Caco-2 (cell line): ENCODE data around the gene ZNF79. TPM values are rescaled to one million over a fixed set of nuclear protein-coding genes. Genes with fewer than 3 reads are reported as not detected.
A peak's percentile ranks its signal among the peaks of the same experiment; 100 is the strongest.

Experiments used
- BruUV-seq: library from RNA; stranded (reverse); fragments of 400-500 nt; replicated peaks from 2 replicates; lab custom pipeline; 2021; lab: Mats Ljungman, UMichigan
- CTCF ChIA-PET: fragments of 300-600 bp; sonication (Branson Sonifier 250); formaldehyde crosslinking; loops from one replicate; lab custom pipeline; 2022; ENCODE audit warnings: antibody characterized with exemption; lab: Charles Lee
- POLR2A ChIA-PET: fragments of 300-600 bp; sonication (Branson Sonifier 250); formaldehyde crosslinking; loops from one replicate; lab custom pipeline; 2022; ENCODE audit warnings: antibody characterized with exemption; lab: Charles Lee
- DNase-seq, 2 experiments: peaks; one replicate each; pipeline versions ENCODE4 v3.0.0 to v3.0.0-alpha.2; 2020 to 2022
- H3K27me3 ChIP-seq: replicated peaks from 2 replicates; pipeline ENCODE4 v1.6.0; 2011; ENCODE audit warnings: low read length; ENCODE audit not compliant: control insufficient read depth, insufficient read depth
- H3K36me3 ChIP-seq: 2 replicates; pipeline ENCODE4 v1.5.1; 2011; ENCODE audit warnings: low read length; ENCODE audit not compliant: control insufficient read depth, insufficient read depth
- H3K4me1 ChIP-seq: fragments of 250-450 bp; sonication (Bioruptor Pico); 2 replicates; pipeline ENCODE4 v1.5.1; 2020; ENCODE audit warnings: mild to moderate bottlenecking
- H3K4me3 ChIP-seq: 2 replicates; pipeline ENCODE4 v1.5.1; 2011; ENCODE audit warnings: low read depth, mild to moderate bottlenecking, control low read depth, low read length
- H3K9me3 ChIP-seq: fragments of 250-450 bp; sonication (Bioruptor Pico); 2 replicates; pipeline ENCODE4 v1.5.1; 2020; ENCODE audit warnings: mild to moderate bottlenecking, moderate library complexity
- H3K27ac Mint-ChIP-seq: one replicate; pipeline ENCODE4 v1.8.0; 2022; ENCODE audit warnings: mixed read lengths; ENCODE audit not compliant: unreplicated experiment
- H3K27me3 Mint-ChIP-seq: one replicate; pipeline ENCODE4 v1.8.0; 2022; ENCODE audit warnings: mixed read lengths; ENCODE audit not compliant: insufficient read depth, unreplicated experiment
- H3K36me3 Mint-ChIP-seq: one replicate; pipeline ENCODE4 v1.8.0; 2022; ENCODE audit warnings: mild to moderate bottlenecking, mixed read lengths; ENCODE audit not compliant: insufficient read depth, unreplicated experiment
- H3K4me1 Mint-ChIP-seq: one replicate; pipeline ENCODE4 v1.8.0; 2022; ENCODE audit warnings: low read depth, mixed read lengths; ENCODE audit not compliant: unreplicated experiment
- H3K4me3 Mint-ChIP-seq: one replicate; pipeline ENCODE4 v1.8.0; 2022; ENCODE audit warnings: mild to moderate bottlenecking, moderate library complexity, mixed read lengths; ENCODE audit not compliant: unreplicated experiment
- H3K9me3 Mint-ChIP-seq: one replicate; pipeline ENCODE4 v1.8.0; 2022; ENCODE audit warnings: mixed read lengths; ENCODE audit not compliant: unreplicated experiment
- CTCF ChIP-seq, 2 experiments: fragments of 200-600 bp in 1 of 2; IDR thresholded peaks; 1 replicate in 1 of 2; 2 replicates in 1 of 2; pipeline versions ENCODE4 v1.5.1 to v1.8.0; 2011 to 2022; ENCODE audit warnings: antibody characterized with exemption in 1 of 2, control low read depth in 1 of 2, inconsistent platforms in 1 of 2, low read depth in 1 of 2, low read length in 1 of 2, mild to moderate bottlenecking in 1 of 2, moderate library complexity in 1 of 2; ENCODE audit not compliant: insufficient read depth in 1 of 2, severe bottlenecking in 1 of 2, unreplicated experiment in 1 of 2
- intact Hi-C: fragments of 100-400 bp; cut with micrococcal nuclease; formaldehyde crosslinking; loops from one replicate; pipeline ENCODE4 v1.10.0; 2022; ENCODE audit not compliant: unreplicated experiment
- total RNA-seq: library from RNA; stranded (reverse); gene quantifications from 2 replicates; pipeline ENCODE4 v1.2.3, GENCODE V29; 2022

Gene ZNF79
- total RNA-seq, 1 experiment from 2014 or later: 9.2 TPM

GRCh38 chr9:127451858-127452656 lies 27.9 kb downstream of the ZNF79 start:
- DNase-seq: peak; percentile 74 to 75
- H3K4me3 ChIP-seq: peak overlapping the region; percentile 79
- intact Hi-C loops: loop anchor here (1.0 kb wide), 1 partner anchor 28 kb away; the partner anchor contains the start of gene ZNF79
- no peaks in the 10 kb centered on the region for H3K27me3 ChIP-seq
- H3K9me3 ChIP-seq: no peaks in the 10 kb centered on the region
- peak overlapping the region; percentile 95 for H3K4me3 Mint-ChIP-seq
- POLR2A ChIA-PET: interaction anchor here (0.6 to 2.0 kb wide), 9 partner anchors 28 to 1499 kb away, joined by 3 to 9 read pairs (median 4); partner anchors contain the start of genes SLC2A8 and ZNF79
- no peak for TF ChIP-seq CTCF (IDR thresholded peaks at IDR 0.05; ENCODE audit: insufficient read depth in 1 of 2, low read depth in 1 of 2, low read length in 1 of 2, severe bottlenecking in 1 of 2, unreplicated experiment in 1 of 2)
- peaks cover 18% of the 10 kb centered on the region for H3K4me1 Mint-ChIP-seq
- no peaks in the 10 kb centered on the region for H3K9me3 Mint-ChIP-seq
- peak overlapping the region; percentile 98 for H3K27ac Mint-ChIP-seq
- peaks cover 7% of the 10 kb centered on the region for H3K36me3 ChIP-seq
- BruUV-seq: TSS peak; percentile 56
- peaks cover 75% of the 10 kb centered on the region for H3K36me3 Mint-ChIP-seq
- peaks cover 3% of the 10 kb centered on the region for H3K27me3 Mint-ChIP-seq
- CTCF ChIA-PET: interaction anchor here (0.5 to 2.0 kb wide), 2 partner anchors 92 to 466 kb away, joined by 3 to 6 read pairs; no protein-coding TSS in a partner anchor
- H3K4me1 ChIP-seq: peaks cover 9% of the 10 kb centered on the region; the same call in 1 of the 2 replicates

GRCh38 chr9:127452691-127453090 lies 28.5 kb downstream of the ZNF79 start:
- Mint-ChIP-seq H3K27me3 (peaks cover 3% of the 10 kb centered on the region), H3K4me1 (peaks cover 13% of the 10 kb centered on the region), H3K4me3 (peak overlapping the region; percentile 95), H3K36me3 (peaks cover 75% of the 10 kb centered on the region), H3K9me3 (no peaks in the 10 kb centered on the region), H3K27ac (peak overlapping the region; percentile 98)
- DNase-seq: no peak
- intact Hi-C loops: no loop called here
- Histone ChIP-seq H3K27me3 (no peaks in the 10 kb centered on the region), H3K4me3 (no peak overlapping the region), H3K9me3 (no peaks in the 10 kb centered on the region), H3K36me3 (peaks cover 7% of the 10 kb centered on the region; the same call in 1 of the 2 replicates), H3K4me1 (peaks cover 9% of the 10 kb centered on the region; the same call in 1 of the 2 replicates)
- CTCF ChIA-PET: interaction anchor here (2.0 kb wide), 1 partner anchor 92 kb away, joined by 6 read pairs; no protein-coding TSS in a partner anchor
- TF ChIP-seq CTCF (IDR thresholded peaks at IDR 0.05; ENCODE audit: insufficient read depth in 1 of 2, low read depth in 1 of 2, low read length in 1 of 2, severe bottlenecking in 1 of 2, unreplicated experiment in 1 of 2): no peak
- BruUV-seq: no TSS peak
- POLR2A ChIA-PET: interaction anchor here (0.6 kb wide), 1 partner anchor 229 kb away, joined by 3 read pairs; no protein-coding TSS in a partner anchor

- Histone ChIP-seq H3K9me3 (no peaks in the 10 kb centered on the region), H3K36me3 (no peaks in the 10 kb centered on the region; the same call in 1 of the 2 replicates), H3K27me3 (no peaks in the 10 kb centered on the region), H3K4me3 (no peak overlapping the region), H3K4me1 (no peaks in the 10 kb centered on the region)
- Mint-ChIP-seq H3K4me3 (no peak overlapping the region), H3K27ac (no peak overlapping the region), H3K9me3 (no peaks in the 10 kb centered on the region), H3K36me3 (peaks cover 64% of the 10 kb centered on the region), H3K27me3 (no peaks in the 10 kb centered on the region), H3K4me1 (peaks cover 6% of the 10 kb centered on the region)
- CTCF ChIA-PET: interaction anchor here (0.6 to 1.6 kb wide), 3 partner anchors 19 to 95 kb away, joined by 3 to 6 read pairs (median 4); partner anchors contain the start of gene ZNF79
- POLR2A ChIA-PET: no interaction called here
- DNase-seq: no peak
- intact Hi-C loops: no loop called here
- TF ChIP-seq CTCF (IDR thresholded peaks at IDR 0.05; ENCODE audit: insufficient read depth in 1 of 2, low read depth in 1 of 2, low read length in 1 of 2, severe bottlenecking in 1 of 2, unreplicated experiment in 1 of 2): peak; percentile 19 to 43
- no TSS peak for BruUV-seq
These were observed 31.3 kb downstream of the ZNF79 start for GRCh38 chr9:127455324-127455992.
